Upper lobe of left lung (tissue), 6 donors: ENCODE measurements around the gene OR5L2. TPM values are rescaled to one million over a fixed set of nuclear protein-coding genes. Genes with fewer than 3 reads are reported as not detected.
"Not testable (repeated sequence)": the region's sequence is repeated elsewhere in the genome, so short reads cannot be mapped to it uniquely, and the experiment has no call there.

ENCODE experiments used
- ATAC-seq, 2 donors: fragments of 200-7000 bp; cut with Tn5 transposase; one replicate each; pipeline ENCODE4 v1.9.1; 2022; ENCODE audit warnings: mild to moderate bottlenecking in 2 of 2, moderate library complexity in 2 of 2; ENCODE audit not compliant: low FRiP score in 2 of 2
- DNase-seq, 2 donors: peaks; one replicate each; pipeline ENCODE4 v3.0.0-alpha.2; 2019 to 2020
- H3K27ac ChIP-seq, 4 donors: fragments of 200-600 bp; sonication (generic); one replicate each; pipeline ENCODE4 v1.5.1; 2016 to 2019
- H3K27me3 ChIP-seq, 4 donors: fragments of 200-600 bp; sonication (generic); one replicate each; pipeline ENCODE4 v1.5.1; 2017 to 2019
- H3K36me3 ChIP-seq, 4 donors: fragments of 200-600 bp; sonication (generic); one replicate each; pipeline ENCODE4 v1.5.1; 2016 to 2019
- H3K4me1 ChIP-seq, 4 donors: fragments of 200-600 bp; sonication (generic); one replicate each; pipeline ENCODE4 v1.5.1; 2018 to 2019
- H3K4me3 ChIP-seq, 4 donors: fragments of 200-600 bp; sonication (generic); one replicate each; pipeline ENCODE4 v1.5.1; 2017 to 2019; ENCODE audit warnings: mild to moderate bottlenecking in 2 of 4, moderate library complexity in 1 of 4
- H3K9me3 ChIP-seq, 4 donors: fragments of 200-600 bp; sonication (generic); one replicate each; pipeline ENCODE4 v1.5.1; 2018 to 2019
- EP300 ChIP-seq, 4 donors: sonication (generic); formaldehyde crosslinking; IDR thresholded peaks; one replicate each; pipeline ENCODE4 v1.5.1; 2017; ENCODE audit warnings: antibody characterized with exemption in 4 of 4, control low read depth in 2 of 4
- POLR2A ChIP-seq, 4 donors: fragments of 450-650 bp; IDR thresholded peaks; one replicate each; pipeline ENCODE4 v1.5.1; 2016 to 2017; ENCODE audit warnings: antibody characterized with exemption in 4 of 4, mild to moderate bottlenecking in 2 of 4
- POLR2AphosphoS5 ChIP-seq, 2 donors: sonication (generic); formaldehyde crosslinking; IDR thresholded peaks; one replicate each; pipeline ENCODE4 v1.5.1; 2017; ENCODE audit warnings: antibody characterized with exemption in 2 of 2
- WGBS, 2 donors: methylation state at CpG; one replicate each; pipeline ENCODE4 v1.1.5; 2017 to 2018; 5-methylcytosine and 5-hydroxymethylcytosine counted together
- small RNA-seq, 4 donors: library from RNA; depleted of rRNA; stranded (forward); fragments of <200 nt; gene quantifications; one replicate each; pipeline ENCODE3, GENCODE V24; 2016
- total RNA-seq, 6 donors: library from RNA; depleted of rRNA in 4 of 6; stranded (reverse); fragments of >200 nt in 4 of 6; gene quantifications; one replicate each; pipeline versions ENCODE4 v1.1.0 to v1.2.1, GENCODE V29; 2016 to 2021
- TF ChIP-seq, protein P1 (sequence below), 6 experiments: fragments of 450-650 bp in 4 of 6; fragments of 200-600 bp in 2 of 6; sonication (generic) in 2 of 6; IDR thresholded peaks; one replicate each; pipeline ENCODE4 v1.5.1; 2016 to 2019; ENCODE audit warnings: antibody characterized with exemption in 6 of 6
- donor health status: DM: no; HTN: no; CAD: no; lungs with moderate emphysema.
- donor health status: DM: no; HTN: yes; CAD: no; lungs with severe emphysema.

OR5L2 gene
- total RNA-seq, 6 donors from 2014 or later = not detected

DNA sequence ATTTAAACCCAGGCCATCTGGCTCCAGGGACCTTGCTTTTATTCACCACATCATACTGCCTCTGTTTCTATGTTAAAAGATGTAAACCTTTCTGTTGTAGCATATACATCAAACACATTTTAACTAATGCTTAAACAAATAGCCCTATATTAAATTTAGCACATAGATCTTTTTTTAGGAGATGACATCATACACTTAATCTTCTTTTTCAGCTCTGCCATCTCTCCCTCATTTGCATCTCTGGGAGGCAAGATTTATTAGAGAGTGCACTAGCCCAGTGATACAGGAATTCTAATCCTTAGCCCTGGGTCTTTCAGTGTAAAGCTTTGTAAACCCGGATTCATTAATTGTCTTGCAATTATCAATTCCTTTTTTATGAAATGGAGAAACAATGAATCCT, 25.1 kb downstream of the OR5L2 start:
- TF ChIP-seq EP300 (IDR thresholded peaks at IDR 0.05) (no peak), POLR2AphosphoS5 (IDR thresholded peaks at IDR 0.05) (no peak), POLR2A (IDR thresholded peaks at IDR 0.05) (no peak)
- TF ChIP-seq, protein P1, sequence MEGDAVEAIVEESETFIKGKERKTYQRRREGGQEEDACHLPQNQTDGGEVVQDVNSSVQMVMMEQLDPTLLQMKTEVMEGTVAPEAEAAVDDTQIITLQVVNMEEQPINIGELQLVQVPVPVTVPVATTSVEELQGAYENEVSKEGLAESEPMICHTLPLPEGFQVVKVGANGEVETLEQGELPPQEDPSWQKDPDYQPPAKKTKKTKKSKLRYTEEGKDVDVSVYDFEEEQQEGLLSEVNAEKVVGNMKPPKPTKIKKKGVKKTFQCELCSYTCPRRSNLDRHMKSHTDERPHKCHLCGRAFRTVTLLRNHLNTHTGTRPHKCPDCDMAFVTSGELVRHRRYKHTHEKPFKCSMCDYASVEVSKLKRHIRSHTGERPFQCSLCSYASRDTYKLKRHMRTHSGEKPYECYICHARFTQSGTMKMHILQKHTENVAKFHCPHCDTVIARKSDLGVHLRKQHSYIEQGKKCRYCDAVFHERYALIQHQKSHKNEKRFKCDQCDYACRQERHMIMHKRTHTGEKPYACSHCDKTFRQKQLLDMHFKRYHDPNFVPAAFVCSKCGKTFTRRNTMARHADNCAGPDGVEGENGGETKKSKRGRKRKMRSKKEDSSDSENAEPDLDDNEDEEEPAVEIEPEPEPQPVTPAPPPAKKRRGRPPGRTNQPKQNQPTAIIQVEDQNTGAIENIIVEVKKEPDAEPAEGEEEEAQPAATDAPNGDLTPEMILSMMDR (IDR thresholded peaks at IDR 0.05) = no peak
- ATAC-seq (no peak), DNase-seq (no peak)
- Histone ChIP-seq H3K36me3 (no peaks in the 10 kb centered on the region), H3K27ac (no peak overlapping the region), H3K4me3 (no peak overlapping the region), H3K27me3 (no peaks in the 10 kb centered on the region), H3K9me3 (no peaks in the 10 kb centered on the region), H3K4me1 (no peaks in the 10 kb centered on the region)
- 93 to 97% methylated on average over 1 of the region's 1 CpG for WGBS, 2 donors

DNA sequence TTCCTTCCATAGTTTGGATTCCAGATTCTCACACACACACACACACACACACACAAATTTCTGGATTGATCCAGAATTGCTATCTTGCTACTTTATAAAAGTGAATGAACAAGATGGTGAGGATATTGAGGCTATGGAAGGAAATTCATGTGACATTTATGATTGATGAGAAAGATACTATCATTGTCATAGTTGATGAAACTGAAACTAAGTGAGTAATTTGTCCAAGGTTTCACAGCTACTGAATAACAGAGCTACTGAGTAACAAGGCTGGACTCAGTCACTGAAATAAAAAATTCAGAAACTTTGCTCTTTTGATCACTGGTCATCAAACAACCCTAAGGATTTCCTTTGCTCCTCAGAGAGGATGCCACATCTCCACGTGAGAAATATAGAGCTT, 27.7 kb downstream of the OR5L2 start:
- no peak for TF ChIP-seq POLR2A (IDR thresholded peaks at IDR 0.05)
- DNase-seq = no peak

DNA sequence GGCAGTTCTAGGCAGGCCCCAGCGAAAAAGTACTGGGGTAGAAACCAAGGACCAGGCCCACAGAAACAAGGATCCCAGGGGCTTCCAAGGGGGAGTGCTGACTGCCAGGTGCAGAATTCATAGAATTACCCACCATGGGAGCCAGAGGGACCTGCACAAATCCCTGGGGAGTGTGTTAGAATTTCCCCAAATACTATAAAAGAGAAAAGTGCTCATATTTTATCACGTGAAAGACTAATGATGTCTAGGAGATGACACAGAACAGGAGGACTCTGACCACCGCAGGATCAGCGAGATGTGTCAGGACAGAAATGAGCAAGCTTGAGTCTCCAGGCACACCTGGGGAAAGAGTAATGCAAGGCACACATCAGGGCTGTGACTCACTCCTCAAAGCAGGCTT, 40.3 kb downstream of the OR5L2 start:
- 86 to 92% methylated on average over 3 to 4 of the region's 4 CpGs for WGBS, 2 donors
- H3K36me3 ChIP-seq, DNase-seq, ATAC-seq, H3K9me3 ChIP-seq, H3K27me3 ChIP-seq, H3K4me3 ChIP-seq, H3K27ac ChIP-seq, H3K4me1 ChIP-seq: not testable (repeated sequence)

More for the DNA sequence above, 27.7 kb downstream of the OR5L2 start:
- H3K27me3 ChIP-seq = no peaks in the 10 kb centered on the region
- WGBS, 2 donors = 4 to 11% methylated on average over 1 of the region's 1 CpG
- no peak overlapping the region for H3K4me3 ChIP-seq
- no peaks in the 10 kb centered on the region for H3K4me1 ChIP-seq
- no peak for ATAC-seq
- no peak overlapping the region for H3K27ac ChIP-seq
- no peaks in the 10 kb centered on the region for H3K9me3 ChIP-seq
- H3K36me3 ChIP-seq = no peaks in the 10 kb centered on the region

DNA sequence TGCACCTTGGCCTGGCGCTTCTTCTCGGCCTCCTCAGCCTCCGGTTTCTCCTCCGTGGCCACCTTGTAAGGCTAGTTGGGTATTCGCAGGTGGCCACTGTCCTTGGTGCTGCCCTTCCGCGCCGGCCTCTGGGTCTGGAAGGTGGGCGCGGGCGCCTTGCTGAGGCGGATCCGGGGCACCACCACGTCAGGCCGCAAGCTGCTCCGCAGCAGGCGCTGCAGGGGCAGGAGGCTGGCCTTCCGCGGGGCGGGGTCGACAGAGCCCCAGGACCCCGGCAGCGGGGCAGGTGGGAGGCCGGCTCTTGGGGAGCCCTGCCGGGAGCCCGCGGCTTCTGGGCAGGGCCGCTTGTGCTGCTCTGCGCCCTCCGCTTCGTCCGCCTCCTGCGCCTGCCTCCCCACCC, 45.7 kb downstream of the OR5L2 start:
- H3K36me3 ChIP-seq, H3K9me3 ChIP-seq, H3K4me1 ChIP-seq, H3K27me3 ChIP-seq, H3K27ac ChIP-seq, ATAC-seq, H3K4me3 ChIP-seq: not testable (repeated sequence)
- peak in 1 of 2 donors; percentile 72 for DNase-seq
- WGBS, 2 donors = 22 to 72% methylated on average over 6 to 24 of the region's 33 CpGs

DNA sequence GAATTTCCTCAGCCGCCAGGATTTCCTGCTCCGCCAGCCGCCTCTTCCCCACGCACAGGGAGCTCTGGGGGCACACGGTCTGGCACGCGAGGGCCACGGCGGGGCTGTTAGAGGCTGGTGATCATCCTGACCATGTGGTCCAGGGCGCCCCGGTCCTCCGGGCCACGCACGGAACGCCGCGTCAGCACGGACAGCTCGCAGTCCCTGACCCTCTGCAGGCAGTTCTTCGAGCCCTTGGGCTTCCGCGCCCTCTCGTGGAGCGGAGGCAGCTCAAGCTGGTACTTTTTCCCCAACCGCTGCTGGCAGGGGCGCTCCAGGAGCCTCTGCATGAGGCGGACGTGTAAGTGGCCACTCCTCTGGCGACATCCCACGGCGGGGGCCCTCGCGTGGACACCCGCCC, 46.1 kb downstream of the OR5L2 start:
- not testable (repeated sequence) for H3K9me3 ChIP-seq, H3K36me3 ChIP-seq, H3K4me3 ChIP-seq, ATAC-seq, H3K27ac ChIP-seq, H3K4me1 ChIP-seq, H3K27me3 ChIP-seq
- peak in 1 of 2 donors; percentile 64 for DNase-seq
- 37 to 80% methylated on average over 4 to 24 of the region's 34 CpGs for WGBS, 2 donors

Small RNA genes lying within 50 kb of the gene (small RNA-seq; reads per million reads assigned to genes)
- 0 reads per million in 4 donors for gene AC036111.3

Other genes with a start within 250 kb of the OR5L2 start
- gene OR4C11, start 219.6 kb upstream of the OR5L2 start, total RNA-seq = not detected
- gene OR4P4, start 192.1 kb upstream of the OR5L2 start, total RNA-seq = not detected
- not detected for gene OR4S2, start 178.9 kb upstream of the OR5L2 start, total RNA-seq
- gene OR4C6, start 165.0 kb upstream of the OR5L2 start, total RNA-seq = not detected
- not detected for gene OR5D13, start 53.8 kb upstream of the OR5L2 start, total RNA-seq
- not detected for gene OR5D14, start 31.7 kb upstream of the OR5L2 start, total RNA-seq
- gene OR5L1, start 15.9 kb upstream of the OR5L2 start, total RNA-seq = not detected
- not detected for gene OR5D18, start 7.6 kb upstream of the OR5L2 start, total RNA-seq
- not detected for gene OR5D16, start 11.5 kb downstream of the OR5L2 start, total RNA-seq
- gene TRIM51, start 56.1 kb downstream of the OR5L2 start, total RNA-seq = not detected
- not detected for gene OR5W2, start 87.4 kb downstream of the OR5L2 start, total RNA-seq
- gene OR5I1, start 109.2 kb downstream of the OR5L2 start, total RNA-seq = not detected
- gene OR10AG1, start 142.7 kb downstream of the OR5L2 start, total RNA-seq = not detected
- not detected for gene OR5F1, start 167.4 kb downstream of the OR5L2 start, total RNA-seq
- gene OR5AS1, start 200.4 kb downstream of the OR5L2 start, total RNA-seq = not detected